Left renal cortex interstitium (tissue), 4 donors: Measurements from ENCODE around the gene SEH1L. TPM values are rescaled to one million over a fixed set of nuclear protein-coding genes. Genes with fewer than 3 reads are reported as not detected.
"Not testable (repeated sequence)": the region's sequence is repeated elsewhere in the genome, so short reads cannot be mapped to it uniquely, and the experiment has no call there.

Source experiments
- DNase-seq, 4 donors: peaks; one replicate each; pipeline ENCODE4 v3.0.0-alpha.2; 2013; ENCODE audit warnings: low read depth in 4 of 4, low spot score in 2 of 4, missing footprints in 1 of 4
- polyA plus RNA-seq, 4 donors: library from polyadenylated mRNA; unstranded; fragments of 120-200 nt; gene quantifications; one replicate each; pipeline ENCODE4 v1.2.1, GENCODE V29; 2013; ENCODE audit not compliant: insufficient read length in 4 of 4

The SEH1L gene
- polyA plus RNA-seq, 4 donors, result 37.0 to 43.2 (median 37.8) TPM

- peak; percentile 34 to 82 (median 58) for DNase-seq
These were observed 13.2 kb upstream of the SEH1L start for GRCh38 chr18:12934454-12935071.

GRCh38 chr18:12939162-12939561 lies 8.6 kb upstream of the SEH1L start:
- no peak for DNase-seq

DNA sequence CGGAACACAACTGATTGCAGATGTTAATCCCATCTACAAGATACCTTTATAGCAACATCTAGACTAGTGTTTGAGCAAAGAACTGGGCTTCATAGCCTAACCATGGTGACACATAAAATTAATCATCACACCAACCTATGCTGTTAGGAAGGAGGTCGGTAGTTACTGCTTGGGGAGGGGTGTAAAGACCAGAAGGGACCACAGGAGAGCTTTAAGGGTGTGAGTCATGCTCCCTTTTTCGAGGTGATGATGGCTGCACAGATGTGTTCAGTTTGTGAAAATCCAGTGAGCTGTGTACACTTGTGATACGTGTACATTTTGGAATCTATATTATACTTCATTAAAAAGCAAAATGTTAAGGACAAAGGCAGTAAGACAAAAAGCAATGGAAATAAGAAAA lies 4.6 kb upstream of the SEH1L start:
- no peak for DNase-seq

- DNase-seq, result no peak
These were observed 3.1 kb upstream of the SEH1L start for GRCh38 chr18:12944709-12945108.

GRCh38 chr18:12946549-12947284 lies 1.1 kb upstream of the SEH1L start:
- DNase-seq, result peak; percentile 26 to 58 (median 45)

DNA sequence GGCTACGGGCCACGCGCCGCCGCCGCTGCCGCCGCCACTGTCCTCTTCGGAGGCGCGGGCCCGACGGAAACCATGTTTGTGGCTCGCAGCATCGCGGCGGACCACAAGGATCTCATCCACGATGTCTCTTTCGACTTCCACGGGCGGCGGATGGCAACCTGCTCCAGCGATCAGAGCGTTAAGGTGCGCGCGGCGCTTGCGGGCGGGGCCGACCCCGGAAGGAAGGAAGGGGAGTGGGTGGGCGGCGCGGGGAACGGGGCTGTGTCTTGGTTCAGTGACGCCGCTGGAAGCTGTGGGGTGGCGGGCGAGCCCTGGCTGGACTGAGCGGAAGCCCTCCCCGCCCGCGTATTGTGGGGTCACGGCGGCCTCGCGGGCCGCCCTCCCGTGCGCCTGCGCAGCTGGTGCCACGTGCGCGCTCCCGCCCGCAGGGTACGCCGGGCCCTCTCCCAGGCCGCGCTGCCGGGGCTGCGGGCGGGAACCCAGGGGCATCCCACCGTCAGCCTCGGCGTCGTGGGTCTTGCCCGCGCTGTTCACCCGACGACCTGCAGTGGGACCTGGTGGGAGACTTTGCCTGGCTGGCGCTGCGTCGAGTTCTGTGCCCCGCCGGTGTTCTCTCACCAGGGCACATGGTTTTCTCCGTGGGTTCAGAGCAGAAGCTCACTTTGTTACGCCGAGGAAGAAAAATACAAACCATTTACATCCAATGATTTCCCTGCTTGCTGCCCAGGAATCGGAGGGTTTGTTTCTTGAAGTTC lies 416 bp downstream of the SEH1L start:
- DNase-seq, result peak; percentile 72 to 88 (median 85)

DNA sequence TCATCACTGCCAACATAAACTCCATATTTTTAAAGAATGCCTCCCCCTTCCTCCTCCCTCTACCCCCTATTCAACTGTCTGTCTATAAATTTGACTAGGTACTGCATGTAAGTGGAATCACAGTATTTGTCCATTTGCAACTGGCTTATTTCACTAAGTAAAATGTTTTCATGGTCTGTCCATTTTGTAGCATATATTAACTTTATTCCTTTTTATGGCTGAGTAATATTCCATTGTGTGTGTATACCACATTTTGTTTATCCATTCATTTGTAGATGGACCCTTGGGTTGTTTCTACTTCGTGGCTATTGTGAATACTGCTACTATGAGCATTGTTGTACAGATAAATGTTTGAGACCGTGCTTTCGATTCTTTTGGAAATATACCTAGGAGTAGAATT lies 10.7 kb downstream of the SEH1L start:
- DNase-seq, result no peak

- no peak for DNase-seq
These were observed 12.6 kb downstream of the SEH1L start for GRCh38 chr18:12960395-12960794.

- DNase-seq, result no peak
These were observed 13.1 kb downstream of the SEH1L start for GRCh38 chr18:12960853-12961397.

DNA sequence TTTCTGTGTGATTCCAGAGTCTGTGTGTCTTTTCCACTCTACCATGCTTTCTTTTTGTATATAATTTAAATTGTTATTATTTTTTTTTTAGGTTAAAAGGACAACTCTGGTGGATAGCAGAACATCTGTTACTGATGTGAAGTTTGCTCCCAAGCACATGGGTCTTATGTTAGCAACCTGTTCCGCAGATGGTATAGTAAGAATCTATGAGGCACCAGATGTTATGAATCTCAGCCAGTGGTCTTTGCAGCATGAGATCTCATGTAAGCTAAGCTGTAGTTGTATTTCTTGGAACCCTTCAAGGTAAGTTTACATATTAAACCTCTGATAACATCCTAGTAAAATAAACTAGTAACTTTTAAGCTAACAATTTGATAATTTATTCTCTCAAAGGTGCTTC lies 15.3 kb downstream of the SEH1L start:
- no peak for DNase-seq

- DNase-seq, result no peak
These were observed 20.3 kb downstream of the SEH1L start for GRCh38 chr18:12968115-12968514.

DNA sequence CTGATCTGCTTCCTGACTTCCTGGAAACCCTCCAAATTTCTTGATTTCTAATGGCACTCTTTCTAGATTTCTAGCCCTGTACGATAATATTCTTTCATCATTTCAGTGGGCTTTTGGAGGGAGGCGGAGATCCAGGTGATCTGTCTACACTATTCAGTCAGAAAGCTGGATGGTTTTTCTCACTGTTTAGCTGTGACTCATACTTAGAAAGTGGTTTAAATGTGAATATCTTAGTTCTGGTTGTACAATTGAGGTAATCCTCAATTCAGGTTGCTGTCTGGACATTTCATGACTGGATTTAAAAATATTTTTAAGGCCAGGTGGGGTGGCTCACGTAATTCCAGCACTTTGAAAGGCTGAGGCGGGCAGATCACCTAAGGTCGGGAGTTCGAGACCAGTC lies 20.8 kb downstream of the SEH1L start:
- no peak for DNase-seq

- DNase-seq, result no peak
These were observed 25.9 kb downstream of the SEH1L start for GRCh38 chr18:12973562-12974213.

DNA sequence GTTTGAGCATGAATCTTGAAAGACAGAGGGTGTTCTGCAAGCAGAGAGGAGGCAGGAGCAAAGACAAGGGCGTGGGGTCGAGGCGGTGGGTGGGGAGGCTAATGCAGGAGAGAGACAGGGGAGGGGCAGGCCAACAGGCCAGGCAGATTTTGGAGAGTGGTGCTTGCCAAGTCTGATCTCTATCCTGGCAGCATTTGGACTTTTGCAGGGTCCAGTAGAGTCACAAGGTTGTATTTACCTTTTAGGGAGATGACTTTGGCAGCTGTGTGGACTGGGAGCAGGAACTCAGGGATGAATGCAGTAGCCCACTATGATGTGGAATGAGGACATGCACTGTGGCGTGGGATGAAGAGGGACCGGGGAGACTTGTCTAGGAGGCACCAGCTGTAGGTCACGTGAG lies 27.7 kb downstream of the SEH1L start:
- no peak for DNase-seq

DNA sequence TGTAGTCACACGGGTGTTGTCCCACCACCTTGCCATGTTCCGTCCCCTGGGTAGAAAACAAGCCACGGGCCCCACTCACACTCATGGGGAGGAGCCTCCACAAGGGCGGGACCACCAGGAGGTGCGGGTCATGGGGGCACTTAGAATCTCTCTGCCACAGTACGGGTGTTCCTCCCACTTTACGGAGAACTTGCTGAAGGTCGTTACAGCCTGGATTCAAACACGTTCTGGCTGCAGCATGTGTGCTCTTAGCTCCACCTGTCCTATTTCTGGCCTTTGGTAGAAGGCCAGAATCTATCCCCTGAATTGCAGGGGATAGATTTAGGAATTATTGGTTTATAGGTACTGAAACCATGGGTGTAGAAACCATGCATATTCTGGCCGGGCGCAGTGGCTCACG lies 28.5 kb downstream of the SEH1L start:
- DNase-seq, result no peak

- DNase-seq, result not testable (repeated sequence)
These were observed 32.3 kb downstream of the SEH1L start for GRCh38 chr18:12980065-12980464.

DNA sequence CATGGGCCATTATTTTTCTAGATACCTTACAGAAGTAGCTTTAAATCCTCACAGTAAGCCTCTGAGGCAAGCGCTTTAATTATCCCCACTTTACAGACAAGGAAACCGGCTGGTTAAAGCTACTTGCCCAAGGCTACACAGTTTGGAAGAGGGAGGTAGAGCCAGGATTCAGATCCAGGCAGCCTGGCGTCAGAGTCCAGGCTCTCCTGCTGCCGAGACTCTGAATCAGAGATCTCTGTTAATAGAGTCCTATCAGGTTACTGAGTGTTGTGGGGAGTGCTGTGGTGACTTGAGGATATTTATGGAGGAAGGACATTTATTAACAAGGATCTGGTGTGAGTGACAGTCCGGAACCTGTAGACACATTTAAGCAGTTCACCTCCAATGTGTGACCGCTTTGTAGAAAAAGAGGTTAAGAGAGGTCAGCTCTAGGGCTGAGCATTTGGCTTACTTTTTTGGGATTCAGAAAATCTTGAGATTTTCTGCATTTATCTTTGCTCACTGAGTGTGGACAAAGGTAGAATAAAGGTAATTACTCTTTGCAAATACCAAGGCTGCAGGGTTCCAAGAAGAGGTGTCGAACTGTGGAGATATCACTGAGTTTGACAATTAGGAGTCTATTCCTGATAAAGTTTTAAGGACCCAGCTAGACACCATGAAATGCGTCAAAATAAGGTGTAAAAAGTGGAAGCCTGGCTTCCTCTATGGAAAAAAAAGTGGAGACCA lies 41.7 kb downstream of the SEH1L start:
- no peak for DNase-seq

DNA sequence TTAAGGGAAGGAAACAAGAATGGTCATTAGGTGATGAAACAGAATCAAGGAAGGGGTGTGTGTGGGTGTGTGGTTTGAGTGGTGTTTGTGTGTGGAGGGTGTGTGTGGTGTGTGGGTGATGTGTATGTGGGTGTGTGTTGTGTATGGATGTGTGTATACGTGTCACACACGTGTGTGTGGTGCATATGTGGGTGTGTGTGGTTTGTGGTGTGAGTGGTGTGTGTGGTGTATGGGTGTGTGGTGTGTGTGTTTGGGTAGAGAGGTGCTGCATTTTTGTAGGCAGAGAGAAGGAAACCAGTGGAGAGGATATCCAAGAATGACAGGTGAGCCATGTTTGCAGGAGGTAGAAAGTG lies 42.3 kb downstream of the SEH1L start:
- DNase-seq, result peak in 1 of 4 donors; percentile 4

DNA sequence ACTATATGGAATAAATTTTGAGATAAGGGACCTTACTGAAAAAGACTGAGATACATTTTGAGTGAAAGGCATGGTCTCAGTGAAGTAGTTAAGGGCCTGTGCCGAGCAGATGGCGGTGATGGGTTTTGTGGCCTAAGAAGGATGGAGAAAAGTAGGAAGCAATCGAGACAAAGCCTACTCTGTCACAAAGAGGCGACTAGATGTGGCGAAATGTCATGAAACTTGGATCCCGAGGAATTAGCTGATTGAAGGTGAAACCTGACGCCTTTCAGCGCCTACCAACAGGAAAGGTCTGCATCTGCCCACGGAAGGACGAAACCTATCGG lies 42.8 kb downstream of the SEH1L start:
- DNase-seq, result peak in 1 of 4 donors; percentile 60
